Measurements from ENCODE around the gene TUBD1.

TUBD1 gene

GRCh38 chr17:59892251-59892923 is 356 bp downstream of the TUBD1 start:
- peak overlapping the region; percentile 86 for H3K4me3 ChIP-seq (ENCODE audit: control insufficient read depth, low read depth, low read length)
- no peak for TF ChIP-seq CTCF (conservative IDR thresholded peaks at IDR 0.05; ENCODE audit: control insufficient read depth, insufficient read depth, low read depth, low read length)
- no peak for DNase-seq (ENCODE audit: low read depth)

- DNase-seq (ENCODE audit: low read depth): peak; percentile 56
- no peak overlapping the region for H3K4me3 ChIP-seq (ENCODE audit: control insufficient read depth, low read depth, low read length)
- TF ChIP-seq CTCF (conservative IDR thresholded peaks at IDR 0.05; ENCODE audit: control insufficient read depth, insufficient read depth, low read depth, low read length): no peak
These were observed 2.0 kb downstream of the TUBD1 start for GRCh38 chr17:59890720-59891119.

GRCh38 chr17:59888145-59888750 is 4.5 kb downstream of the TUBD1 start:
- TF ChIP-seq CTCF (conservative IDR thresholded peaks at IDR 0.05; ENCODE audit: control insufficient read depth, insufficient read depth, low read depth, low read length): no peak
- no peak for DNase-seq (ENCODE audit: low read depth)
- no peak overlapping the region for H3K4me3 ChIP-seq (ENCODE audit: control insufficient read depth, low read depth, low read length)

GRCh38 chr17:59884861-59885260 is 7.9 kb downstream of the TUBD1 start:
- TF ChIP-seq CTCF (conservative IDR thresholded peaks at IDR 0.05; ENCODE audit: control insufficient read depth, insufficient read depth, low read depth, low read length): no peak
- DNase-seq (ENCODE audit: low read depth): no peak

GRCh38 chr17:59878624-59879023 is 14.1 kb downstream of the TUBD1 start:
- H3K4me3 ChIP-seq (ENCODE audit: control insufficient read depth, low read depth, low read length): no peak overlapping the region
- TF ChIP-seq CTCF (conservative IDR thresholded peaks at IDR 0.05; ENCODE audit: control insufficient read depth, insufficient read depth, low read depth, low read length): no peak
- no peak for DNase-seq (ENCODE audit: low read depth)

More at GRCh38 chr17:59884861-59885260, 7.9 kb downstream of the TUBD1 start:
- H3K4me3 ChIP-seq (ENCODE audit: control insufficient read depth, low read depth, low read length): no peak overlapping the region

- H3K4me3 ChIP-seq (ENCODE audit: control insufficient read depth, low read depth, low read length): no peak overlapping the region
- no peak for TF ChIP-seq CTCF (conservative IDR thresholded peaks at IDR 0.05; ENCODE audit: control insufficient read depth, insufficient read depth, low read depth, low read length)
- no peak for DNase-seq (ENCODE audit: low read depth)
These were observed 14.8 kb downstream of the TUBD1 start for GRCh38 chr17:59877965-59878364.
